Activated T-cell treated with anti-CD3 and anti-CD28 coated beads for 48 hours (primary cell): ENCODE measurements around the gene CCNJL.

ENCODE experiments used
- DNase-seq: peaks from one replicate; pipeline ENCODE4 v3.0.0-alpha.2; 2020; ENCODE audit warnings: low read depth

The CCNJL gene

GRCh38 chr5:160221082-160221481, 91.3 kb downstream of the CCNJL start:
- DNase-seq = no peak

- no peak for DNase-seq
These were observed 93.0 kb downstream of the CCNJL start for GRCh38 chr5:160219356-160219755.

- DNase-seq = no peak
These were observed 98.8 kb downstream of the CCNJL start for GRCh38 chr5:160213537-160213936.

GRCh38 chr5:160211352-160211751, 101.0 kb downstream of the CCNJL start:
- DNase-seq = no peak

GRCh38 chr5:160210606-160211005, 101.8 kb downstream of the CCNJL start:
- DNase-seq = no peak

GRCh38 chr5:160209917-160210316, 102.4 kb downstream of the CCNJL start:
- DNase-seq = no peak

GRCh38 chr5:160207061-160207460, 105.3 kb downstream of the CCNJL start:
- no peak for DNase-seq
